IMR-90 (cell line): ENCODE data around the gene NKAIN1. TPM values are rescaled to one million over a fixed set of nuclear protein-coding genes. Genes with fewer than 3 reads are reported as not detected.
A peak's percentile ranks its signal among the peaks of the same experiment; 100 is the strongest.

Source experiments
- ATAC-seq: fragments of 200-7000 bp; cut with Tn5 transposase; 2 replicates; pipeline ENCODE4 v1.9.1; 2020; ENCODE audit warnings: low read depth, mild to moderate bottlenecking, moderate library complexity
- BruUV-seq: library from RNA; stranded (reverse); fragments of 400-500 nt; replicated peaks from 2 replicates; lab custom pipeline; 2021; lab: Mats Ljungman, UMichigan
- CTCF ChIA-PET: fragments of 300-600 bp; formaldehyde crosslinking; extraction: SDS; loops from one replicate; lab custom pipeline; 2021; ENCODE audit warnings: antibody characterized with exemption; lab: Yijun Ruan, JAX
- POLR2A ChIA-PET: fragments of 300-600 bp; sonication (Branson Sonifier 250); formaldehyde crosslinking; loops from one replicate; lab custom pipeline; 2022; ENCODE audit warnings: antibody characterized with exemption; ENCODE audit not compliant: unreplicated experiment; lab: Charles Lee
- DNase-seq: peaks from one replicate; pipeline ENCODE4 v3.0.0; 2013
- H2AFZ ChIP-seq: replicated peaks from 2 replicates; pipeline ENCODE3; 2013; ENCODE audit warnings: low read length, mild to moderate bottlenecking; ENCODE audit not compliant: poor library complexity
- H2AK5ac ChIP-seq: 2 replicates; pipeline ENCODE4 v1.6.1; 2013; ENCODE audit warnings: low read depth, low read length, inconsistent platforms
- H2AK9ac ChIP-seq: replicated peaks from 2 replicates; pipeline ENCODE3; 2013; ENCODE audit warnings: mild to moderate bottlenecking, low read depth, low read length, moderate library complexity; ENCODE audit not compliant: poor library complexity
- H2BK120ac ChIP-seq: 2 replicates; pipeline ENCODE4 v1.6.1; 2013; ENCODE audit warnings: low read depth, low read length, inconsistent platforms
- H2BK15ac ChIP-seq: 3 replicates; pipeline ENCODE4 v1.6.1; 2013; ENCODE audit warnings: low read depth, low read length, inconsistent platforms
- H2BK20ac ChIP-seq: 2 replicates; pipeline ENCODE4 v1.6.1; 2013; ENCODE audit warnings: low read depth, mild to moderate bottlenecking, inconsistent platforms, low read length, moderate library complexity
- H2BK5ac ChIP-seq: 2 replicates; pipeline ENCODE4 v1.6.1; 2013; ENCODE audit warnings: mild to moderate bottlenecking, low read depth, low read length, inconsistent platforms; ENCODE audit not compliant: poor library complexity, severe bottlenecking
- H3K14ac ChIP-seq: replicated peaks from 2 replicates; pipeline ENCODE4 v1.6.1; 2013; ENCODE audit warnings: low read depth, low read length, inconsistent platforms
- H3K18ac ChIP-seq: 2 replicates; pipeline ENCODE4 v1.6.1; 2013; ENCODE audit warnings: low read depth, low read length, control low read depth
- H3K23ac ChIP-seq: 2 replicates; pipeline ENCODE4 v1.6.1; 2013; ENCODE audit warnings: low read depth, low read length, inconsistent platforms
- H3K27ac ChIP-seq: 2 replicates; pipeline ENCODE4 v1.5.1; 2013; ENCODE audit warnings: mild to moderate bottlenecking, control low read depth, low read length; ENCODE audit not compliant: insufficient read depth
- H3K27me3 ChIP-seq: 2 replicates; pipeline ENCODE4 v1.6.1; 2013; ENCODE audit warnings: low read length; ENCODE audit not compliant: control insufficient read depth, insufficient read depth
- H3K36me3 ChIP-seq: 2 replicates; pipeline ENCODE4 v1.6.1; 2013; ENCODE audit warnings: low read length, mixed read lengths; ENCODE audit not compliant: control insufficient read depth, insufficient read depth
- H3K4ac ChIP-seq: 2 replicates; pipeline ENCODE4 v1.6.1; 2013; ENCODE audit warnings: low read depth, low read length, inconsistent platforms
- H3K4me1 ChIP-seq: 2 replicates; pipeline ENCODE4 v1.6.1; 2013; ENCODE audit warnings: low read length, mixed read lengths; ENCODE audit not compliant: control insufficient read depth, insufficient read depth
- H3K4me2 ChIP-seq: 2 replicates; pipeline ENCODE4 v1.6.1; 2013; ENCODE audit warnings: low read depth, mild to moderate bottlenecking, control low read depth, low read length, moderate library complexity
- H3K4me3 ChIP-seq: 2 replicates; pipeline ENCODE4 v1.5.1; 2013; ENCODE audit warnings: low read depth, mild to moderate bottlenecking, control low read depth, low read length, moderate library complexity; ENCODE audit not compliant: insufficient read depth
- H3K56ac ChIP-seq: 2 replicates; pipeline ENCODE4 v1.6.1; 2013; ENCODE audit warnings: low read length, inconsistent platforms; ENCODE audit not compliant: insufficient read depth; ENCODE audit errors: extremely low read depth
- H3K79me1 ChIP-seq, 2 experiments: 2 replicates each; pipeline ENCODE4 v1.6.1; 2013; ENCODE audit warnings: low read length in 2 of 2, inconsistent platforms in 1 of 2, low read depth in 1 of 2
- H3K9ac ChIP-seq: 2 replicates; pipeline ENCODE4 v1.6.1; 2013; ENCODE audit warnings: low read depth, low read length, control low read depth
- H3K9me1 ChIP-seq: 2 replicates; pipeline ENCODE4 v1.6.1; 2013; ENCODE audit warnings: low read length, inconsistent platforms; ENCODE audit not compliant: insufficient read depth
- H3K9me3 ChIP-seq: 2 replicates; pipeline ENCODE4 v1.6.1; 2013; ENCODE audit warnings: low read length; ENCODE audit not compliant: control insufficient read depth, insufficient read depth
- H4K20me1 ChIP-seq: 2 replicates; pipeline ENCODE4 v1.6.1; 2013; ENCODE audit warnings: low read length, inconsistent platforms; ENCODE audit not compliant: insufficient read depth
- H4K5ac ChIP-seq: 2 replicates; pipeline ENCODE4 v1.6.1; 2013; ENCODE audit warnings: mild to moderate bottlenecking, low read depth, low read length, control low read depth
- H4K8ac ChIP-seq, 2 experiments: 2 replicates each; pipeline ENCODE4 v1.6.1; 2013; ENCODE audit warnings: low read depth in 2 of 2, low read length in 2 of 2, control low read depth in 1 of 2, inconsistent platforms in 1 of 2
- H4K91ac ChIP-seq: 2 replicates; pipeline ENCODE4 v1.6.1; 2013; ENCODE audit warnings: low read depth, low read length, inconsistent platforms; ENCODE audit not compliant: insufficient read depth
- BHLHE40 ChIP-seq: fragments of 150-350 bp; IDR thresholded peaks from 2 replicates; pipeline ENCODE4 v1.6.1; 2016; ENCODE audit warnings: mild to moderate bottlenecking, low read depth, low read length
- CEBPB ChIP-seq: IDR thresholded peaks from 2 replicates; pipeline ENCODE4 v1.6.1; 2012; ENCODE audit warnings: low read depth, low read length, improper control_type of control experiment
- CHD1 ChIP-seq: IDR thresholded peaks from 2 replicates; pipeline ENCODE4 v1.6.1; 2012; ENCODE audit warnings: low read depth, low read length, improper control_type of control experiment
- FOS ChIP-seq: fragments of 150-350 bp; IDR thresholded peaks from 2 replicates; pipeline ENCODE4 v1.6.1; 2016; ENCODE audit warnings: low read depth, low read length
- MAFK ChIP-seq: IDR thresholded peaks from 2 replicates; pipeline ENCODE4 v1.6.1; 2012; ENCODE audit warnings: low read depth, low read length, improper control_type of control experiment
- MAZ ChIP-seq: IDR thresholded peaks from 2 replicates; pipeline ENCODE4 v1.6.1; 2012; ENCODE audit warnings: low read depth, mild to moderate bottlenecking, low read length, improper control_type of control experiment, moderate library complexity, borderline replicate concordance
- MXI1 ChIP-seq: IDR thresholded peaks from 2 replicates; pipeline ENCODE4 v1.6.1; 2012; ENCODE audit warnings: low read depth, mild to moderate bottlenecking, low read length, moderate library complexity, borderline replicate concordance
- POLR2A ChIP-seq: IDR thresholded peaks from 2 replicates; pipeline ENCODE4 v1.6.1; 2012; ENCODE audit warnings: mild to moderate bottlenecking, low read depth, low read length
- RAD21 ChIP-seq: IDR thresholded peaks from 2 replicates; pipeline ENCODE4 v1.6.1; 2012; ENCODE audit warnings: low read length, improper control_type of control experiment
- RFX5 ChIP-seq: IDR thresholded peaks from 2 replicates; pipeline ENCODE4 v1.8.0; 2012; ENCODE audit warnings: low read depth, mild to moderate bottlenecking, low read length, moderate library complexity
- SMC3 ChIP-seq: fragments of 150-350 bp; IDR thresholded peaks from 2 replicates; pipeline ENCODE4 v1.6.1; 2016; ENCODE audit warnings: low read depth, mild to moderate bottlenecking, antibody characterized with exemption, low read length, moderate library complexity
- WGBS, 2 experiments: methylation state at CpG; one replicate each; pipeline versions ENCODE4 v1.1.5 to v1.1.7; 2013; ENCODE audit warnings: missing lambda C conversion rate in 2 of 2; ENCODE audit not compliant: insufficient read length in 1 of 2; ENCODE audit errors: extremely low coverage in 2 of 2; 5-methylcytosine and 5-hydroxymethylcytosine counted together
- dilution Hi-C: fragments of 300-500 bp; cut with HindIII; formaldehyde crosslinking; loops from one replicate; pipeline ENCODE4 v1.14.3; 2018; ENCODE audit warnings: low sequenced_read_pairs; ENCODE audit not compliant: unreplicated experiment
- in situ Hi-C: fragments of 300-500 bp; cut with MboI; formaldehyde crosslinking; loops from 3 replicates; pipeline ENCODE4 v1.14.3; 2019; ENCODE audit warnings: low sequenced_read_pairs, inconsistent platforms, mixed read lengths
- intact Hi-C: fragments of 100-400 bp; cut with micrococcal nuclease; formaldehyde crosslinking; loops from 2 replicates; pipeline ENCODE4 v1.10.0; 2022
- polyA plus RNA-seq, 3 experiments: library from polyadenylated mRNA; depleted of rRNA; stranded (reverse); fragments of >200 nt; gene quantifications; 2 replicates each; pipeline ENCODE4 v1.2.3, GENCODE V29; 2012; ENCODE audit warnings: low replicate concordance in 1 of 3
- total RNA-seq: library from RNA; depleted of rRNA; stranded (reverse); fragments of >200 nt; gene quantifications from 2 replicates; pipeline ENCODE4 v1.2.3, GENCODE V29; 2012
- TF ChIP-seq, protein P1 (sequence below): fragments of 150-350 bp; IDR thresholded peaks from 2 replicates; pipeline ENCODE4 v1.6.1; 2016; ENCODE audit warnings: low read depth, mild to moderate bottlenecking, low read length, moderate library complexity, borderline replicate concordance

Gene NKAIN1
- total and polyA plus RNA-seq, 2 of the 4 experiments (the other 2 are of a cell fraction): under 0.01 to 0.09 TPM

DNA sequence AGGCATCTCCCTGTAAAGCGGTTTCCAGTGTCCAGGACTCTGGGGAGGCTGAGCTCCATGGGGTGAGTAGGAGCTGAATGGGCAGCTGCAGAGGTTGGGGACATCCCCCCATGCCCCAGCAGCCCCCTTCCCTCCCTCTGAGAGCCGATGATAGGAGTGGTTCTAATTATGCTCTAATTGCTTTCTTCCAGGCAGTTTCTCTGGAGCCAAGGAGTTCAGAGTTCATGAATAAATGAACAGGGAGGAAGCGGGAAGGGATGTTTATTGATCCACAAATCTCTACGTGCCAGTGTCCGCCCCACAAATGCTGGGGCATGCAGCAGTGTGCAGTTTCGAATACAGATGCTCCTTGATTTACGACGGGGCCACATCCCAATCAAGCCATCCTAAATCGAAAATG, 15.6 kb downstream of the NKAIN1 start:
- H3K9ac ChIP-seq: no peak overlapping the region
- H3K9me1 ChIP-seq: no peaks in the 10 kb centered on the region
- DNase-seq: no peak
- no peaks in the 10 kb centered on the region for H4K20me1 ChIP-seq
- TF ChIP-seq MXI1: no peak
- TF ChIP-seq CHD1: no peak
- no peak for TF ChIP-seq POLR2A
- TF ChIP-seq CEBPB: no peak
- TF ChIP-seq RFX5: no peak
- no peak for TF ChIP-seq MAZ
- TF ChIP-seq BHLHE40: no peak
- TF ChIP-seq RAD21: no peak
- TF ChIP-seq, protein P1, sequence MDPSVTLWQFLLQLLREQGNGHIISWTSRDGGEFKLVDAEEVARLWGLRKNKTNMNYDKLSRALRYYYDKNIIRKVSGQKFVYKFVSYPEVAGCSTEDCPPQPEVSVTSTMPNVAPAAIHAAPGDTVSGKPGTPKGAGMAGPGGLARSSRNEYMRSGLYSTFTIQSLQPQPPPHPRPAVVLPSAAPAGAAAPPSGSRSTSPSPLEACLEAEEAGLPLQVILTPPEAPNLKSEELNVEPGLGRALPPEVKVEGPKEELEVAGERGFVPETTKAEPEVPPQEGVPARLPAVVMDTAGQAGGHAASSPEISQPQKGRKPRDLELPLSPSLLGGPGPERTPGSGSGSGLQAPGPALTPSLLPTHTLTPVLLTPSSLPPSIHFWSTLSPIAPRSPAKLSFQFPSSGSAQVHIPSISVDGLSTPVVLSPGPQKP: no peak
- no peak for TF ChIP-seq MAFK
- TF ChIP-seq SMC3: no peak
- TF ChIP-seq FOS: no peak
- no peak overlapping the region for H3K4me3 ChIP-seq
- no peak overlapping the region for H4K91ac ChIP-seq
- no TSS peak for BruUV-seq
- no peak overlapping the region for H2BK5ac ChIP-seq
- no peak overlapping the region for H3K4me2 ChIP-seq
- H4K8ac ChIP-seq: no peak overlapping the region
- H3K4me1 ChIP-seq: no peaks in the 10 kb centered on the region
- H2AK9ac ChIP-seq: no peak overlapping the region
- dilution Hi-C loops (no loop called here), in situ Hi-C loops (no loop called here), intact Hi-C loops (no loop called here)
- H3K56ac ChIP-seq: no peak overlapping the region
- H2BK120ac ChIP-seq: no peak overlapping the region
- POLR2A ChIA-PET: no interaction called here
- H3K18ac ChIP-seq: no peak overlapping the region
- H3K9me3 ChIP-seq: no peaks in the 10 kb centered on the region
- CTCF ChIA-PET: no interaction called here
- H2BK20ac ChIP-seq: no peak overlapping the region
- H3K23ac ChIP-seq: no peak overlapping the region
- no peaks in the 10 kb centered on the region for H3K79me1 ChIP-seq
- H2AFZ ChIP-seq: peak overlapping the region; percentile 21
- no peak overlapping the region for H3K27ac ChIP-seq
- WGBS, 2 experiments: 26% methylated on average over 3 of the region's 9 CpGs; no CpG with 5 or more reads in 1 of the 2 experiments
- H3K36me3 ChIP-seq: no peaks in the 10 kb centered on the region
- H3K27me3 ChIP-seq: peaks cover 43% of the 10 kb centered on the region
- H3K4ac ChIP-seq: no peak overlapping the region
- ATAC-seq: no peak
- no peak overlapping the region for H4K5ac ChIP-seq
- no peak overlapping the region for H3K14ac ChIP-seq
- no peak overlapping the region for H2AK5ac ChIP-seq
- no peak overlapping the region for H2BK15ac ChIP-seq
